Measurements from ENCODE around the gene WBP11. TPM values are rescaled to one million over a fixed set of nuclear protein-coding genes. Genes with fewer than 3 reads are reported as not detected.

The WBP11 gene
- total RNA-seq, 1 experiment from 2014 or later, result 111 TPM

DNA sequence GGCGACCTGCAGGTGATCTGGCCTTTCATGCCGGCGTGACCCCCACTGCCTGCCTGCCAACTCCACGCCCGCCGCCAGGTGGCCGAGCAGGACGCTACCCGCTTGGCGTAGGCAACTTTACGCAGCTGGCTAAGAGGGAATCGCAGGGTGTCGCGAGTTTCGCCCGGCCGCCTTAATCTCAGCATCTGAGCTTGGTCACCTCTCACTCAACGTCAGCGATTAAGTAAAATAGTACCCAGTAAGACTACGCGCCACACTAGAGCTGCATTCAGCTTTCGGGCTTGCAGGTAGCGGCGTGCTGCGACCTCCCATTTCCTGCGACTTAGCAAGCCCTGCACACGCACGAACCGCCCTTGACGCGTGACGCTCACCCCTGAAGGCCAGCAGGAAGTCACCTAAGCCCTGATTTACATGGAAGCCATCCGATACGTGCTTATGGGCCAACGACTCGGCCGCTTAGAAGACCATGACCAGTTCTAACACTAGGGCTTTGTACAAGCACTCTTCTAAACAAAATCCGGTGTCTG is 33.2 kb downstream of the WBP11 start (continued):
- TF ChIP-seq, protein P1, sequence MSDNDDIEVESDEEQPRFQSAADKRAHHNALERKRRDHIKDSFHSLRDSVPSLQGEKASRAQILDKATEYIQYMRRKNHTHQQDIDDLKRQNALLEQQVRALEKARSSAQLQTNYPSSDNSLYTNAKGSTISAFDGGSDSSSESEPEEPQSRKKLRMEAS (CRISPR knock-in tag; IDR thresholded peaks at IDR 0.05), result peak; percentile 87
- TF ChIP-seq, protein P2, sequence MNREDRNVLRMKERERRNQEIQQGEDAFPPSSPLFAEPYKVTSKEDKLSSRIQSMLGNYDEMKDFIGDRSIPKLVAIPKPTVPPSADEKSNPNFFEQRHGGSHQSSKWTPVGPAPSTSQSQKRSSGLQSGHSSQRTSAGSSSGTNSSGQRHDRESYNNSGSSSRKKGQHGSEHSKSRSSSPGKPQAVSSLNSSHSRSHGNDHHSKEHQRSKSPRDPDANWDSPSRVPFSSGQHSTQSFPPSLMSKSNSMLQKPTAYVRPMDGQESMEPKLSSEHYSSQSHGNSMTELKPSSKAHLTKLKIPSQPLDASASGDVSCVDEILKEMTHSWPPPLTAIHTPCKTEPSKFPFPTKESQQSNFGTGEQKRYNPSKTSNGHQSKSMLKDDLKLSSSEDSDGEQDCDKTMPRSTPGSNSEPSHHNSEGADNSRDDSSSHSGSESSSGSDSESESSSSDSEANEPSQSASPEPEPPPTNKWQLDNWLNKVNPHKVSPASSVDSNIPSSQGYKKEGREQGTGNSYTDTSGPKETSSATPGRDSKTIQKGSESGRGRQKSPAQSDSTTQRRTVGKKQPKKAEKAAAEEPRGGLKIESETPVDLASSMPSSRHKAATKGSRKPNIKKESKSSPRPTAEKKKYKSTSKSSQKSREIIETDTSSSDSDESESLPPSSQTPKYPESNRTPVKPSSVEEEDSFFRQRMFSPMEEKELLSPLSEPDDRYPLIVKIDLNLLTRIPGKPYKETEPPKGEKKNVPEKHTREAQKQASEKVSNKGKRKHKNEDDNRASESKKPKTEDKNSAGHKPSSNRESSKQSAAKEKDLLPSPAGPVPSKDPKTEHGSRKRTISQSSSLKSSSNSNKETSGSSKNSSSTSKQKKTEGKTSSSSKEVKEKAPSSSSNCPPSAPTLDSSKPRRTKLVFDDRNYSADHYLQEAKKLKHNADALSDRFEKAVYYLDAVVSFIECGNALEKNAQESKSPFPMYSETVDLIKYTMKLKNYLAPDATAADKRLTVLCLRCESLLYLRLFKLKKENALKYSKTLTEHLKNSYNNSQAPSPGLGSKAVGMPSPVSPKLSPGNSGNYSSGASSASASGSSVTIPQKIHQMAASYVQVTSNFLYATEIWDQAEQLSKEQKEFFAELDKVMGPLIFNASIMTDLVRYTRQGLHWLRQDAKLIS (CRISPR knock-in tag; IDR thresholded peaks at IDR 0.05; ENCODE audit: borderline replicate concordance), result 0 out of 2 replicates have a peak, but pooled peaks have one; percentile 70
- TF ChIP-seq, protein P3, sequence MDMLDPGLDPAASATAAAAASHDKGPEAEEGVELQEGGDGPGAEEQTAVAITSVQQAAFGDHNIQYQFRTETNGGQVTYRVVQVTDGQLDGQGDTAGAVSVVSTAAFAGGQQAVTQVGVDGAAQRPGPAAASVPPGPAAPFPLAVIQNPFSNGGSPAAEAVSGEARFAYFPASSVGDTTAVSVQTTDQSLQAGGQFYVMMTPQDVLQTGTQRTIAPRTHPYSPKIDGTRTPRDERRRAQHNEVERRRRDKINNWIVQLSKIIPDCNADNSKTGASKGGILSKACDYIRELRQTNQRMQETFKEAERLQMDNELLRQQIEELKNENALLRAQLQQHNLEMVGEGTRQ (CRISPR knock-in tag; IDR thresholded peaks at IDR 0.05), result peak; percentile 31; the same call in 1 of the 2 replicates
- TF ChIP-seq TCF7 (CRISPR knock-in tag; IDR thresholded peaks at IDR 0.05; ENCODE audit: low read depth) (0 out of 2 replicates have a peak, but pooled peaks have one; percentile 15), TEAD1 (CRISPR knock-in tag; IDR thresholded peaks at IDR 0.05) (peak; percentile 95), SMAD4 (CRISPR knock-in tag; IDR thresholded peaks at IDR 0.05) (peak; percentile 63), ZNF396 (CRISPR knock-in tag; IDR thresholded peaks at IDR 0.05; ENCODE audit: borderline replicate concordance) (no peak), TP53 (CRISPR knock-in tag; IDR thresholded peaks at IDR 0.05) (0 out of 2 replicates have a peak, but pooled peaks have one; percentile 19), FOXP1 (CRISPR knock-in tag; IDR thresholded peaks at IDR 0.05; ENCODE audit: borderline replicate concordance) (peak; percentile 94), NR1H2 (CRISPR knock-in tag; IDR thresholded peaks at IDR 0.05) (no peak), CREM (CRISPR knock-in tag; IDR thresholded peaks at IDR 0.05) (no peak; the same call in none of the 2 replicates), SMAD3 (CRISPR knock-in tag; IDR thresholded peaks at IDR 0.05; ENCODE audit: borderline replicate concordance) (peak; percentile 25; the same call in 1 of the 2 replicates), EMX1 (CRISPR knock-in tag; IDR thresholded peaks at IDR 0.05) (peak; percentile 99), ZNF121 (CRISPR knock-in tag; IDR thresholded peaks at IDR 0.05) (no peak), CREB1 (CRISPR knock-in tag; IDR thresholded peaks at IDR 0.05) (no peak), JUN (CRISPR knock-in tag; IDR thresholded peaks at IDR 0.05) (peak; percentile 9; the same call in 1 of the 2 replicates), GABPB1 (CRISPR knock-in tag; IDR thresholded peaks at IDR 0.05) (peak; percentile 11; the same call in 1 of the 2 replicates), NFYB (CRISPR knock-in tag; conservative IDR thresholded peaks at IDR 0.05; ENCODE audit: low read depth) (peak; percentile 37; the same call in 1 of the 2 replicates)
- TF ChIP-seq, protein P4, sequence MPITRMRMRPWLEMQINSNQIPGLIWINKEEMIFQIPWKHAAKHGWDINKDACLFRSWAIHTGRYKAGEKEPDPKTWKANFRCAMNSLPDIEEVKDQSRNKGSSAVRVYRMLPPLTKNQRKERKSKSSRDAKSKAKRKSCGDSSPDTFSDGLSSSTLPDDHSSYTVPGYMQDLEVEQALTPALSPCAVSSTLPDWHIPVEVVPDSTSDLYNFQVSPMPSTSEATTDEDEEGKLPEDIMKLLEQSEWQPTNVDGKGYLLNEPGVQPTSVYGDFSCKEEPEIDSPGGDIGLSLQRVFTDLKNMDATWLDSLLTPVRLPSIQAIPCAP (CRISPR knock-in tag; IDR thresholded peaks at IDR 0.05), result peak; percentile 0; the same call in 1 of the 2 replicates
- TF ChIP-seq, protein P5, sequence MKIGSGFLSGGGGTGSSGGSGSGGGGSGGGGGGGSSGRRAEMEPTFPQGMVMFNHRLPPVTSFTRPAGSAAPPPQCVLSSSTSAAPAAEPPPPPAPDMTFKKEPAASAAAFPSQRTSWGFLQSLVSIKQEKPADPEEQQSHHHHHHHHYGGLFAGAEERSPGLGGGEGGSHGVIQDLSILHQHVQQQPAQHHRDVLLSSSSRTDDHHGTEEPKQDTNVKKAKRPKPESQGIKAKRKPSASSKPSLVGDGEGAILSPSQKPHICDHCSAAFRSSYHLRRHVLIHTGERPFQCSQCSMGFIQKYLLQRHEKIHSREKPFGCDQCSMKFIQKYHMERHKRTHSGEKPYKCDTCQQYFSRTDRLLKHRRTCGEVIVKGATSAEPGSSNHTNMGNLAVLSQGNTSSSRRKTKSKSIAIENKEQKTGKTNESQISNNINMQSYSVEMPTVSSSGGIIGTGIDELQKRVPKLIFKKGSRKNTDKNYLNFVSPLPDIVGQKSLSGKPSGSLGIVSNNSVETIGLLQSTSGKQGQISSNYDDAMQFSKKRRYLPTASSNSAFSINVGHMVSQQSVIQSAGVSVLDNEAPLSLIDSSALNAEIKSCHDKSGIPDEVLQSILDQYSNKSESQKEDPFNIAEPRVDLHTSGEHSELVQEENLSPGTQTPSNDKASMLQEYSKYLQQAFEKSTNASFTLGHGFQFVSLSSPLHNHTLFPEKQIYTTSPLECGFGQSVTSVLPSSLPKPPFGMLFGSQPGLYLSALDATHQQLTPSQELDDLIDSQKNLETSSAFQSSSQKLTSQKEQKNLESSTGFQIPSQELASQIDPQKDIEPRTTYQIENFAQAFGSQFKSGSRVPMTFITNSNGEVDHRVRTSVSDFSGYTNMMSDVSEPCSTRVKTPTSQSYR (CRISPR knock-in tag; IDR thresholded peaks at IDR 0.05), result peak; percentile 29; the same call in 1 of the 2 replicates
- TF ChIP-seq, protein P6, sequence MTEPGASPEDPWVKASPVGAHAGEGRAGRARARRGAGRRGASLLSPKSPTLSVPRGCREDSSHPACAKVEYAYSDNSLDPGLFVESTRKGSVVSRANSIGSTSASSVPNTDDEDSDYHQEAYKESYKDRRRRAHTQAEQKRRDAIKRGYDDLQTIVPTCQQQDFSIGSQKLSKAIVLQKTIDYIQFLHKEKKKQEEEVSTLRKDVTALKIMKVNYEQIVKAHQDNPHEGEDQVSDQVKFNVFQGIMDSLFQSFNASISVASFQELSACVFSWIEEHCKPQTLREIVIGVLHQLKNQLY (CRISPR knock-in tag; IDR thresholded peaks at IDR 0.05), result peak; percentile 90; the same call in 1 of the 2 replicates
- TF ChIP-seq, protein P7, sequence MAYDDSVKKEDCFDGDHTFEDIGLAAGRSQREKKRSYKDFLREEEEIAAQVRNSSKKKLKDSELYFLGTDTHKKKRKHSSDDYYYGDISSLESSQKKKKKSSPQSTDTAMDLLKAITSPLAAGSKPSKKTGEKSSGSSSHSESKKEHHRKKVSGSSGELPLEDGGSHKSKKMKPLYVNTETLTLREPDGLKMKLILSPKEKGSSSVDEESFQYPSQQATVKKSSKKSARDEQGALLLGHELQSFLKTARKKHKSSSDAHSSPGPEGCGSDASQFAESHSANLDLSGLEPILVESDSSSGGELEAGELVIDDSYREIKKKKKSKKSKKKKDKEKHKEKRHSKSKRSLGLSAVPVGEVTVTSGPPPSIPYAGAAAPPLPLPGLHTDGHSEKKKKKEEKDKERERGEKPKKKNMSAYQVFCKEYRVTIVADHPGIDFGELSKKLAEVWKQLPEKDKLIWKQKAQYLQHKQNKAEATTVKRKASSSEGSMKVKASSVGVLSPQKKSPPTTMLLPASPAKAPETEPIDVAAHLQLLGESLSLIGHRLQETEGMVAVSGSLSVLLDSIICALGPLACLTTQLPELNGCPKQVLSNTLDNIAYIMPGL (CRISPR knock-in tag; IDR thresholded peaks at IDR 0.05), result peak; percentile 97
- TF ChIP-seq, protein P8, sequence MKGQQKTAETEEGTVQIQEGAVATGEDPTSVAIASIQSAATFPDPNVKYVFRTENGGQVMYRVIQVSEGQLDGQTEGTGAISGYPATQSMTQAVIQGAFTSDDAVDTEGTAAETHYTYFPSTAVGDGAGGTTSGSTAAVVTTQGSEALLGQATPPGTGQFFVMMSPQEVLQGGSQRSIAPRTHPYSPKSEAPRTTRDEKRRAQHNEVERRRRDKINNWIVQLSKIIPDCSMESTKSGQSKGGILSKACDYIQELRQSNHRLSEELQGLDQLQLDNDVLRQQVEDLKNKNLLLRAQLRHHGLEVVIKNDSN (CRISPR knock-in tag; IDR thresholded peaks at IDR 0.05), result peak; percentile 64
- TF ChIP-seq, protein P9, sequence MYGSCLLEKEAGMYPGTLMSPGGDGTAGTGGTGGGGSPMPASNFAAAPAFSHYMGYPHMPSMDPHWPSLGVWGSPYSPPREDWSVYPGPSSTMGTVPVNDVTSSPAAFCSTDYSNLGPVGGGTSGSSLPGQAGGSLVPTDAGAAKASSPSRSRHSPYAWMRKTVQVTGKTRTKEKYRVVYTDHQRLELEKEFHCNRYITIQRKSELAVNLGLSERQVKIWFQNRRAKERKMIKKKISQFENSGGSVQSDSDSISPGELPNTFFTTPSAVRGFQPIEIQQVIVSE (CRISPR knock-in tag; IDR thresholded peaks at IDR 0.05; ENCODE audit: borderline replicate concordance), result peak; percentile 11; the same call in 1 of the 2 replicates
- TF ChIP-seq, protein P10, sequence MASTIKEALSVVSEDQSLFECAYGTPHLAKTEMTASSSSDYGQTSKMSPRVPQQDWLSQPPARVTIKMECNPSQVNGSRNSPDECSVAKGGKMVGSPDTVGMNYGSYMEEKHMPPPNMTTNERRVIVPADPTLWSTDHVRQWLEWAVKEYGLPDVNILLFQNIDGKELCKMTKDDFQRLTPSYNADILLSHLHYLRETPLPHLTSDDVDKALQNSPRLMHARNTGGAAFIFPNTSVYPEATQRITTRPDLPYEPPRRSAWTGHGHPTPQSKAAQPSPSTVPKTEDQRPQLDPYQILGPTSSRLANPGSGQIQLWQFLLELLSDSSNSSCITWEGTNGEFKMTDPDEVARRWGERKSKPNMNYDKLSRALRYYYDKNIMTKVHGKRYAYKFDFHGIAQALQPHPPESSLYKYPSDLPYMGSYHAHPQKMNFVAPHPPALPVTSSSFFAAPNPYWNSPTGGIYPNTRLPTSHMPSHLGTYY (CRISPR knock-in tag; IDR thresholded peaks at IDR 0.05), result peak; percentile 93
